DMS153 treated with DMSO at 0.1 percent for 48 hours (cell line): ENCODE measurements around the gene PIAS4.

Experiments used
- DNase-seq: peaks from one replicate; lab custom pipeline; 2025; ENCODE audit not compliant: unreplicated experiment; lab: John Stamatoyannopoulos, UW

PIAS4 gene

DNA sequence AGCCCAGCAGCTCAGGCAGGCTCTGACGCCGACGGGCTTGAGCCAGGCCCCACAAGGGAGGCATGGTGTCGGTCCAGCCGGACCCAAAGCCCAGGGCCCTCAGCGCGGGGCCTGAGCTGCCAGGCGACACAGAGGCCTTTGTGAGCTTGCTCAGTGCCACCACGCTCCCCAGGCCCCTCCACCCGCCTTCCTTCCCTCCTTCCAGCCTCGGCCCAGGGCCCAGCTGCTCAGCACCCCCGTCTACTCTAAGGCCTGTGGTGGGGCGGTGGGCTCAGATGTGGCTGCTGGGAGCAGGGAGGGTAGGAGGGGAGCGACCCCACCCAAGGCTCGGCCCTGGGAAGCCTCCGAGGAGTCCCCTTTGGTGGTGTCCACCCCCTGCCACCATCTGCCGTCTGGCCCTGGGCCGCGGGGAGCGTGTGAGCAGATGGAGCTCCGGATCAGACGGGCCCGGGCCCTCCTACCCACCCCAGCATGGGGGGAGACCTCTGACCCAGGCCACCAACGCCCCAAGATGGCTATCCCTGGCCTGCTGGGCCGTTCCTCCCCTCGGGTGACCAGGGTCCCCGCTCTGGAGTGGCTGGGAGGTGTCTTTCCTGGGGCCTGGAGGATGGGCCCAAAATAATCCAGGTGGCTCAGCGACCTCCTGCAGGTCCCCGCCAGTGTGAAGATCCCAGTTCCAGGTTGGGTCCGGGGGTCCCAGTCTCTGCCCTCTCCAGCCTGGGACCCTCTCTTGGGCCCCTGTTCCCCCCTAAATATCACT lies 51.3 kb downstream of the PIAS4 start:
- DNase-seq = no peak

DNA sequence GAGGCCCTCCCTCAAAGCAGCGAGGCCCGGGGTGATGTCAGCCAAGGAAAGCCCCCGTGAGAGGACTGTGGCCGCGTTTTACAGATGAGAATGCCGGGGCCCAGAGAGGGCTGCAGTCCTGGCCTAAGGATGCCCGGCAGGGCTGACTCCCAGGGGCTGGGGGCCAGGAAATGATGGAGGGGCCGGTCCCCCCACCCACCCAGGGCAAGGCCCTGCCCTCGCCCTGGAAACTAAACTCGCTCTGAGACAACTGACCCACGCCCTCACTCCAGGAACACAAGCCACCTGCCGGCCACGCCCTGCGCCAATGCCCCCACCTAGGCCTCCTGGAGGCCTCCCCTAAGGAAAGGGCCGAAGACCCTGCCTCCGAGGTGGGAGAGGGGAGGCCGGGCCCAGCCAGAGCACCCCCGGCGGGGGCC lies 51.9 kb downstream of the PIAS4 start:
- DNase-seq = no peak

DNA sequence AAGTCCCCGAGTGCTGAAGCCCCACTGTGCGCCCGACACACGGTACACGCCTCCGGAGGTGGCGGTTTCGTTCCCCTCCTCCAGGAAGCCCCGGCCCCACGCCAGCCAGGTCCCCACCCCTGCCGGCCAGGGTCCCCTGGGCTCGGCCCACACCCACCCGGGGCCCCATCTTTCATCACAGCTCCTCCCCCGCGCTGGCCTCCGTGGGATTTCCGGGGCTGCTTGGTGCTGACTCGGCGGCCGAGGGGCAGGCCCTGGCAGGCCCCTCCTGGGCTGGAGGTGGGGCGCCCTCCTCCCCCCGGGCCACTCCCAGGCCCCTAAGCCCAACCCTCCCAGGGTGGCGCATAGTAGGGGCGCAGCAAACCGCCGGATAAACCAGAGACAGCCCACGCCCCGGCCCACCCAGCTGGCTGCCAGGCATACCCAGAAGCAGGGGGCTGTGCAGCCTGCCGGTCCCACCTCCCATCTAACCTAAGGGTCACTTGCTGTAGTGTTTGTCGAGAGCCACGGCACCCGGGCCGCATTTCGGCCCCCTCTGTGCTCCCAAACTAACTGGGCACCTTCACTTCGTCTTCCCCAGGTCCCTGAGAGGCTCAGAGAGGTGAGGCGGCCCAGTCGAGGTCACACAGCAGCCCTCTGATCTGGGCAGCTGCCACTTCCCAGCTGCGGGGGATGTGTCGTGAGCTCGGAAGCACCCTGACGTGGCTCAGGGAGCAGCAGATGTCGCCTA lies 52.5 kb downstream of the PIAS4 start:
- no peak for DNase-seq

DNA sequence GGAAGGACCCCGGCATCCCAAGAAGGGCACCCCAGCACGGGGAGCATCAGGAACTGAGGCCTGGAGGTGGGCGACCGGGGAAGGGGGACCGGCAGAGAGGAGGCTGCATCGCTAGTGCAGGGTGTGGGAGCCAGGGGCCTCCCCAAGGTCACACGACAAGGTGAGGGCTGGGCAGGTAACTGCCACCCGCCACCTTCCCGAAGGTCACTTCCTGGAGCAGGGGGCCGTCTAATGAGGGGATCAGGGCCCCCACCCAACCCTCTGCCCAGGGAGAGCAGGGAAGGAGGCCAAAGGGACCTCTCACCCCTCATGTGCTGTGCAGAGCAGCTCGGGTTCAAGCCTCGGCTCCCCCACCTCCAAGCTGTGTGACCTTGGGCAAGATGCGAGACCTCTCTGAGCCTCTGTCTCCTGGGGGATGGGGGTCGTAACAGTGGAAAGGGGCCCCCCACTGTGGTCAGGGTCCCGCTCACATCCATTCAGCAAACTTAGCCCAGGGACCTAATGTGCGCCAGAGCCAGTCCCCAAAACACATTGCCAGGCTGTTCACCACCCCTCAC lies 53.2 kb downstream of the PIAS4 start:
- DNase-seq = no peak

DNA sequence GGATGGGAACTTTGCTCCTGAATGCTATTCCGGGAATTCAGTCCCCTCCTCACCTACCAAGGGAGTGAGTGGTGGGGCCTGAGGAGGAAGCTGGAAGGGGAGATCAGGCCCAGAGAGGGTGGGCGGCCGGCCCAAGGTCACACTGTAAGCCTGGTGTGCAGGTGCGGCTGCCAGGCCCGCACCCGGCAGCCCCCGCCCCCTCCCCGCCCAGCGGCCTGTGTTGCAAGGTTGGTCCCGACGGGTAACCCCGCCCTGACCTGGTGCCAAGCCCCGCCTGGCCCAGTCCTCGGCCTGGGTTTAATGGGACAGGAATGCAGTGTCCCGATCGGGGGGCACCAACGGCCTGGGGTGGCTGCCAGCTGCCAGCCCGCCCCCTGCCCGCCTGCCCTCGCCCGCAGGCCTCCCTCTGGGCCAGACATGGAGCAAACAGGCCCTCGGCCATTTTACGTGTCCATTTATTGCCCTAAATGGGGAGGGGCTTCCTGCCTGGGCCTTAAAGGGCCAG lies 53.7 kb downstream of the PIAS4 start:
- DNase-seq = no peak

DNA sequence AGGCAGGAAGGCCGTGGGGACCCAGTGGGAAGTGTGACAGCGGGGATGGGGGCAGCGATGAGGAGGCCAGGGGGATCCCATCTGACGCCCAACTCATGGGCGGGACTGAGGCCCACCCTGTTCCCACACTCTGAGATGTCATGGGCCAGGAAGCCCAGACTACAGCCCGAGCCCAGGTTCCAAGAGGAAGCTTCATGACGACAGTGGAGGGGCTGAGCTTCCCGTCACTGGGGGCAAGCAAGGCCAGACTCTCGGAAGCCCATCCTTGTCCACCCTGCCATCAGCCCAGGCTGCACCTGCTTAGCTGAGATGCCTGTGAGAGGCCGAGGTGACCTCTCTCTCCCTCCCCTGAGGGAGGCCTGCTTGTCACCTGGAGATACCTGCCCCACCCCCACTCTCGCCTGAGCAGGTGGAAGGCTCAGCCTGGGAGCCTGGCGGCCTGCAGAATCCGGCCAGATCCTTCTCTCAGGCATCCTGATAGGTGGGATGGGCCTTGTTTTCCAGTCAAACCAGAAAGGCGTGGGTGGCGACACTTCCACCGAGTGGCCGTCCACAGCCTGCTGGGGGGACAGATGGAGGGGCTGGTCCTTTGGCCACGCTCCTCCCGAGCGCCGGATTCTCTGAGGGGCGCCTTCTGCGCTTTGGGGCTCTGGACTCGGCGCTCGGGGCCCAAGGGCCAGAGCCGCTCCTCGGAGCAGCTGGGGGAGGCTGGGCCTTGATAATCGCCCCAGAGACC lies 54.3 kb downstream of the PIAS4 start:
- DNase-seq = peak; percentile 40

DNA sequence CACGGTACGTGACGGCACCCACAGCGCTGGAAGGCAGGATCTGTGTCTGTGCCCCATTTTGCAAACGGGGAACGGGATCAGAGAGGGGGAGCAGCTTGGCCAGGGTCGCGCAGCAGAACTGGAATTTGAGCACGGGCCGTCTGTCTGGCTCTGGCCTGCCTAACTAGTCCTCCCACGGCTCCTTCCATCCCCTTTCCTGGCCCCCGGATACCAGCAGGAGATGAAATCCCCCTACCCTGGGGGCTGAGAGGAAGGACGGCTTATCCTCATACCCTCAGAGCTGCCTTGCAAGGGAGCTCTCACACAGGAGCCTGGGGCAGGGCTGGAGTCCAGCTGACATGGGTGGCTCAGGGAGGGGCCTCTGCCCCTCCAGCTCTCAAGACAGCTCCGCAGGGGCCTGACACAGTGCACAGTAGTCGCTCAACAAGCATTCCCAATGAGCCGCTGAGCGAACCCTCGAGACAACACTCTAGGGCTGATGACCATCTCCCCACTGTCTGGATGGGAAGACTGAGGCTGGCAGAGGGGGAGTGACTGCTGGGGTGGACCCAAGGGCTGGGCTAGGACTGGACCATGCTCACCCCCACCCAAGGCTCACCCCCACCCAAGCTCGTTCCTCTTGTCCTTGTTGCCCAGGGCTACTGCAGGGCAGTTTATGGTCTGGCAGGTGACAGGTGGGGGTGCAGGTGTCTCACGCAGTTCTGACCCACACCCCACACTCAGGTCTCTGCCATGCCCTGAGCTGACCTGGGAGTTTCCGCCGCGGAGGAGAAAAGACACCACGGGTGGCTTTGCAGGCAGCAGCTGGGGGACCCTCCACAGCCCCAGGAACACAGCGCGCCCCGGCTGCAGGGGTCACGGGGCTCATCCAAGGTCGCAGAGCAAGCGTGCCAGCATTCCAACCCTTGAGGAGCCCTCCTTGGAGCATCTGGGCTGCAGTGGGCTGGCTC lies 55.2 kb downstream of the PIAS4 start:
- no peak for DNase-seq

DNA sequence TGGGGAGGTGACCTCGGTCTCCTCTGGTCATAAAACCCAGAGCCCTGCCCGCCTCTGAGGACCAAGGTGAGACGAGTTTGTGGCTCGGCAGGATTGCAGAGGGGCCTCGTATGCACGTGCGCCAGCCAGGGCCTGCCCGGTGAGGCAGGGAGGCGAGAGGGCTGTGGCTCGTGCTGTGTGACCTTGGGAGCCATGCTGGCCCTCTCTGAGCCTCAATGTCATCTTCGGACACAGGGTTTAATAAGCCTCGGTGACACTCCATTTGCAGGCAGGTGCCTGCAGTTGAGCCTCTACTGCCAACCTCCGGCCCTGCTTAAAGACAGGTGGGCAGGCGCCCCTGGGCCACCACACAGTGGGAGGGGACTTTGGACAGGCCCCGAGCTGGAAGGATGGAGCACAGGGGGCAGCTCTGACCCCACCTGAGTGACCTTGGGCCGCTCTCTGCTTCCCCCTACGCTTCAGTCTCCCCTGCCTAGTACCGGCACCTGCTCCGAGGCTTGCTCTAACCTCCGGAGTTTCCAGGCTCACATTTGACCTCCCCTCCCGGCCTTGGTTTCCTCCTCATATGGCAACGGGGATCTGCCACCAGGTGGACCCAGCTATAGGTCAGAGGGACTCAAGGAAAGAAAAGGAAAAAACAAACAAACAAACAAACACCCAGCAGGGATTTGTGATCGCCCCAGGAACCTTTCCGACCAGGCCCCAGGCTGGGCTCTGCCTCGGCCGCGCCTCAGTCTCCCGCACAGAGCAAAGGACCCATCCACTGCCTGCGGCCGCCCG lies 56.0 kb downstream of the PIAS4 start:
- DNase-seq = no peak

DNA sequence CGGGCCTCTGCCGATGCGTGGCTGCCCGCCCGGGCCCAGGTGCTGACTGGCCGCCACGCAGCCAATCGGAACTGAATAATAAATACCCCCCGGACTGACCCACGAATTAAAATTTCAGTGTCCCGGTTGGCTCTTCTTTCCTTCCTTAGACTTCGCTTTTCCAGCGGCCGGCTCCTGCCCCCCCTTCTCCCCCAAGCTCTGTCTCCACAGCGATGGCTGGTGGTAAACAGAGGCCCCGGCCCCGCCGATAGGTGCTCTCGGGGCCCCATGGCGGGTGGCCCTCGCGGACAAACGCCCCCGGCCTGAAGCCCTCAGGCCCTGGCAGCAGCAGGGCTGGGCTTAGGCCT lies 56.6 kb downstream of the PIAS4 start:
- no peak for DNase-seq

DNA sequence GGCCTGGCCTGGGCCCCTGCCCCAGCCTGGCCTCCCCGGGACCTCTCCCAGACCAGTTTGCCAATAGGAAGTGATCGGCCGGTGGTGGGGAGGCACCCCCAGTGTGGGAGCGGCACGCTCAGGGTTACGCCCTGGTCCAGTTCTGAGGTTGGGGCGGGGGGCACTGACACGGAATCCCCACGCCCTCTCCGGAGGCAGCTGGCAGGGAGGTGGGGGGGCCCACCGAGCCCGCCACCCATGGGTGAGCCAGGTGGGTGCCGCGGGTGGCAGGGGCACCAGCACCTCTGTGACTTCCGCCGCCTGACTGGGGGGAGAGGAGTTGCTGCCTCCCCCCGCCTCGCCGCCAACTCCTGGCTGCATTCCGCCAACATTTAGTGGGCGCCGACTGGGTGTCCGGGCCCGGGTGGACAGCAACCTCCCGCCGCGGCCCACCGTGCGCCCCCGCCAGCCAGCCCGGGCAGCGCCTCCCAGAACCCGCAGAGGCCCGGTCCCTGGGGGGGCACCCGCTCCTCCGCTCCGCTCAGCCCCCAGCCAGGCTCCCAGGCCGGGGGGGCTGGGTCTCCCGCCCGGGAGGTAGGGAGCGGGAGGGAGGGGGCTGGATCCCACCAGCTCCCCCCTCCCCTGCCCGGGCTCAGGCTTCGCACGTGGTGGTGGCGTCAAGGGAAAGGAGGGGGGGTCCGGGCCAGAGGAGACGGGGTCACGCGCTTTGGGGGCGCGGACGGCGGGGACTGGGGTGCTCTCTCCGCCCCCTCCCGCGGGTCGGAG lies 57.1 kb downstream of the PIAS4 start:
- DNase-seq = no peak

DNA sequence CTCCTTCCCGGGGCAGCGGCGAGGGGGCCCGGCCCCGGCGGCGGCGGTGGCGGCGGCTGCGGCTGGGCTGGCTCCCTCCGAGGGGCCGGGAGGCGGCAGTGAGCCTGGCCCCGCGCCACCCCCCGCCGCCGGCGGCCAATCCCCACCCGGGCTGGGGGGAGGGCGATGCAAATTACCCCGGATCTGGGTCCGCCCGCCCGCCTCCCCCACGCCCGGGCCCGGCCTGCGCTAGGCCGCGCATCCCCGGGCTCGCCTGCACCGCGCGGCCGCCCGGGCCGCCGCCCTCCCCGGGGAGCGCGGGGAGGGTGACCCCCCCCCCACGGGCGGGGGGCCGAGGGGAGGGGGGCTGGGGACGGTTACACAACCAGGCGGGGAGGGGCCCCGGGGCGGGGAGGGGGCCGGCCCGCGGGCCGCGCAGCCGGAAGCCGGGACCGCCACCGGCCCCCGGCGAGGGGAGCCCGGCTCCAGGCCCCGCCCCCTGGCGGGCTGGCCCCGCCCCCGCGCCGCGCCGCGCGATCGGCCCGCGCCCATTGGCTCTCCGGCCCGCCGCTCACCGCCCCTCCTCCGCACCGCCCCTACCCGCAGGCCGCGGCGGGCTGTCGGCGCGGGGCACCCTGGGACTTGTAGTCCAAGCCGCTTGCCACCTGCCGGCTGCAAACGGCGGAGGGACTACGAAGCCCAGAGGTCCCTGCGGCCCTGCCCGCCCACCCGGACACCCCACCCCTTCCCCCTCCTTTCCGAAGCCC lies 58.1 kb downstream of the PIAS4 start:
- DNase-seq = peak; percentile 79

DNA sequence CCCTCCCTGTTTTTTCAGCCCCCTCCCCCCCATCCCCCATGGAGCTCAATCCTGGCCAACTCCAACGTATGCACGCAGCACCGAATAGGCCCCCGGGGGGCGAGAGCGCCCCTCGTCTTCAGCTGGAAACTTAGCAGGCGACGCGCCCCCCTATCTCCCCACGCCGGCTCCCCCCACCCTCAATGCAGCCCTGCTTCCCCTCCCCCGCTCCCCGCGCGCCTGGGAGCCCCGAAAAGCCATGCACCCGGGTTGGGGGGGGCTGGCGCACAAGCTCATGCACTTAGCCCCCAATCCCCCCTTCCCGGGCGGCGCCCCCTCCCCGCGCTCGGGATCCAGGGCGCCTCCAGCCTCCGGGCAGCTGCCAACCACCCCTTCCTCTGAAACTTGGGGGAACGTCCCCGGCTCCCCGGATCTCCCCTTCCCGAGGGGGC lies 58.7 kb downstream of the PIAS4 start:
- no peak for DNase-seq

DNA sequence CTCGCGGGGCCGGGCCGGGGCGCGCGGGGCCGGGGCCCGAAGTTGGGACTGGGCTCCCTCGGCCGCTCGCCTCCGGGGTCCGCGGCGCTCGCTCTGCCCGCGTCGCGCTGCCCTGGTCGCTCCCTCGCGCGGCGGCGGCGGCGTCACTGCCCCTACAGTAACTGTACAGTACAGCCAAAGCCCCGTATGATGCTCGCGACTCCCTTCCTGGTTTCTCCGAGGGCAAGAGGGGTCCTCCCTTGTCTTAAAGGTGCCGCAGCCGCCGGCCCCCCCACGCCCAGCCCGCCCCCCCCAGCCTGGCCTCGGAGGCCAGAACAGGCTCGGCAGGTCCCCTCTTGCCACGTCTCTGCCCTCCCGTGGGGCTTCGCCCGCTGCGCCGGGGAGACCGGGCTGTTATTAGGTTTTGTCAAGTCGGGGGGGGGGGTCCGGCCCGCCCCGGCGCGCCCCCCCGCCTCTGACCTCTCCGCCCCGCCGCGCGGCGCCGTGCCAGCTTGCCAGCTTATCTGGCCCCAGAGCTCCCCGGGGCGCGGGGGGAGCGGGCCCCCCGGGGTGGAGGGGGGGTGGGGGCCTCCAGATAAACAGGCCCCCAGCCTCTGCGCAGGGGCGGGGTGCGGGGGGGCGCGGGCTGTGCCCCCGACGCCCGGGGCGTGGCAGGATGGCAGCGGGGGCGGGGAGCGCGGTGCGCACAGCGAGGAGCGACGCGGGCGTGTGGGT lies 59.3 kb downstream of the PIAS4 start, which contains the start of gene ZBTB7A:
Gene ZBTB7A (minus strand): TSS at position 218 of the 714 bp plus-strand sequence. CDS start 11,667 bp downstream, outside the sequence.
- DNase-seq = no peak

DNA sequence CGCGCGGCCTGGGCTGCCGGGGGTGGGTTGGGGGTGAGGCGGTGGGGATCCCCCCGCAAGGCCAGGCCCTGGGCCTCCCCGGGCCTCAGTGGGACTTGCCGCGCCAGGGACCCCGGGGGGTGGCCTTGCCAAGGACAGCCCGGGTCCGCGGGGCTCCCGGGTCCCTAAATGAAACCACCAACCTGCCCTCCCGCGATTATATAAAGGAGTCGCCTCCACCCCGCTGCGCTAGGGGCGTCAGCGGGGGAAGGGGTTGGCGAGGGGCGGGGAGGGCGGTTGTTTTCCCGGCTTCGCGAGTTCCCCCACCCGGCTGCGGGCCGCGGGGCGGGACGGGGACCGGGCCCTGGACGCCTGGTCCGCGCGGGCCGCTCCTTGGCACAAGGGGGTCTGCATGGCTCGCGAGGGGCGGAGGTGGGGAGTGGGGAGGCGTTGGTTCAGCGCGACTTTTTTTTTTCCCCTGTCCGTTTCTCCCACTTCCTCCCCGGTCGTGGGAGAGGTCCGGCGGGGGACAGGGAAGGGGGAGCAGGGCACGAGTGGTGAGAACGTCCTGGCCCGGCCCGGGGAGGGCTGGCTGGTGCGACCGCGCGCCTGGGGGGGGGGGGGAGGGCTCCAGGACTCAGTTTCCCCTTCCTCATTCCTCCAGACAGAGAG lies 60.0 kb downstream of the PIAS4 start:
- DNase-seq = no peak

DNA sequence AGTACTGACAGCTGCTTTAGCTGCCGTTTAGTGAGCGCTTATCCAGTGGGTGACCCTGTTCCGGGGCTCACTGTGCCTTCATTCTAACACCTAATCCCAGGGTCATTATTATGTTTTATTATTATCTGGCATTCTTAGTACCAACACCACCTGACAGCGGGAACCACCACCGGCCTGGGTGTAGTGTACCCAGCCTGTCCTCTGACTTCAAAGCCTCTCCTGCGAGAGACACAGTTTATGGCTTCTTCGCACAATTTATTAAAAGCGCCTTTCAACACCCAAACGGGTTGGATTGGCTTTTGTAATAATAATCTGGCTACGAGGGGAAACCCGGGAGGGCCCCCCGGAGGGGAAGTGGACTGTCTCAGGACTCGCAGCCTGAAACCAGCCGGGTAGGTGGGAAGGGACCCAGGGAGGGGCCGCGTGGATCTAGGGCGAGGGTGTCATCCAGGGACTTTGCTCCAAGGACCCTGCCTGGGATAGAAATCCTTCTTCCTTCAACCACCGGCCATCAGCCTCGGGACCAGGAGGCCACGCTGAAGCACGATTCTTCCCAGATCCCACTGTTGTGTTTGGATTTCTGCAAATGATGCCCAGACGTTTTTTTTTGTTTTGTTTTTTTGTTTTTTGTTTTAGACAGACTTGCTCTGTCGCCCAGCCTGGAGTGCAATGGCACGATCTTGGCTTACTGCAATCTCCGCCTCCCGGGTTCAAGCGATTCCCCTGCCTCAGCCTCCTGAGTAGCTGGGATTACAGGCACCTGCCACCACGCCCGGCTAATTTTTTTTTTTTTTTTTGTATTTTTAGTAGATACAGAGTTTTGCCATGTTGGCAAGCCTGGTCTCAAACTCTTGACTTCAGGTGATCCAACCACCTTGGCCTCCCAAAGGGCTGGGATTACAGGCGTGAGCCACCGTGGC lies 60.8 kb downstream of the PIAS4 start:
- no peak for DNase-seq
